Endothelial cell of umbilical vein (primary cell): Measurements from ENCODE around the gene KRT3.

Source experiments
- JUN ChIP-seq: IDR thresholded peaks from 2 replicates; pipeline ENCODE4 v1.6.1; 2011; ENCODE audit warnings: borderline replicate concordance, low read depth; ENCODE audit not compliant: insufficient read length, insufficient read depth
- TF ChIP-seq, protein P1 (sequence below), 2 donors: IDR thresholded peaks; 1 replicate in 1 of 2; 2 replicates in 1 of 2; pipeline ENCODE4 v1.5.1; 2011; ENCODE audit warnings: low read length in 2 of 2, mild to moderate bottlenecking in 2 of 2, moderate library complexity in 2 of 2, control low read depth in 1 of 2, inconsistent platforms in 1 of 2, low read depth in 1 of 2; ENCODE audit not compliant: insufficient read depth in 1 of 2; ENCODE audit errors: extremely low read depth in 1 of 2

DNA sequence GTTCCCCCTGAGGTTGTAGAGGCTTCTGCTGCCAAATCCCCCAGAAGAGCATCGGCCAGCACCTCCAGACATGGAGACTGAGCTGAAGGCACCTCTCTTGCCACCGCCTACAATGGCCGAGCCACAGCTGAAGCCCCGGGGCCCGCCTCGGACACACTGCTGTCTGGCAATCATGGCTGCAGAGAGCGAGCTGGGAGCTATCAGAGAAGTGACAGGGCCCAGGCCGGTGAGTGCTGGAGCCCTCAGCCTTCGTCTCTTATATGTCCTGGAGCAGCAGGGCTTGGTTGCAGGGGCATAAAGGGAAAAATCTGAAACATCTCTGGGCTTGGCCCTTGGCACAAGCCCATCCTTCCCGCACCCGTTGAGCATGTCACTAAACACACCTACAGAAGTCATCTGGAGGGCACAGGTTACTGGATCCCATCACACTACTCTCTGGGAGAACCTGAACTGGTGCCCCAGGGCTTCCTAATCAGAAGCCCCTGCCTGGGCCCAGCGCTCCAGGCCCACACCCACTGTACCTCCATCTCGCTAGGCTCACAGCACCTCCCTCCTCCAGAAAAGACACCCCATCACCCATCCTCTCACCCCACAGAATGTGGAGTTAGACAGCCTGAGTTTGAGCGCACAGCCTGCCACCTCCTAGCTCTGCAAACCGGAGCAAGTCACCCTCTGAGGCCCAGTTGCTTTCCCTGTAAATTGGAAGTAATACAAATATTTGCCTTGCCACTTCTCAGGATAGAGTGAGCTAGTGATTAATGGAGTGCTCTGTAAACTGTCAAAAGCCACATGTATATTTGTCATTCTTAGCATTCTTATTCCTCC is 18.2 kb upstream of the KRT3 start, which contains the start of gene KRT4:
- TF ChIP-seq, protein P1, sequence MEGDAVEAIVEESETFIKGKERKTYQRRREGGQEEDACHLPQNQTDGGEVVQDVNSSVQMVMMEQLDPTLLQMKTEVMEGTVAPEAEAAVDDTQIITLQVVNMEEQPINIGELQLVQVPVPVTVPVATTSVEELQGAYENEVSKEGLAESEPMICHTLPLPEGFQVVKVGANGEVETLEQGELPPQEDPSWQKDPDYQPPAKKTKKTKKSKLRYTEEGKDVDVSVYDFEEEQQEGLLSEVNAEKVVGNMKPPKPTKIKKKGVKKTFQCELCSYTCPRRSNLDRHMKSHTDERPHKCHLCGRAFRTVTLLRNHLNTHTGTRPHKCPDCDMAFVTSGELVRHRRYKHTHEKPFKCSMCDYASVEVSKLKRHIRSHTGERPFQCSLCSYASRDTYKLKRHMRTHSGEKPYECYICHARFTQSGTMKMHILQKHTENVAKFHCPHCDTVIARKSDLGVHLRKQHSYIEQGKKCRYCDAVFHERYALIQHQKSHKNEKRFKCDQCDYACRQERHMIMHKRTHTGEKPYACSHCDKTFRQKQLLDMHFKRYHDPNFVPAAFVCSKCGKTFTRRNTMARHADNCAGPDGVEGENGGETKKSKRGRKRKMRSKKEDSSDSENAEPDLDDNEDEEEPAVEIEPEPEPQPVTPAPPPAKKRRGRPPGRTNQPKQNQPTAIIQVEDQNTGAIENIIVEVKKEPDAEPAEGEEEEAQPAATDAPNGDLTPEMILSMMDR (IDR thresholded peaks at IDR 0.05; ENCODE audit: extremely low read depth in 1 of 2, insufficient read depth in 1 of 2, low read depth in 1 of 2, low read length in 2 of 2) = no peak
- TF ChIP-seq JUN = no peak
